Measurements from ENCODE around the gene VAV2.

Gene VAV2

DNA sequence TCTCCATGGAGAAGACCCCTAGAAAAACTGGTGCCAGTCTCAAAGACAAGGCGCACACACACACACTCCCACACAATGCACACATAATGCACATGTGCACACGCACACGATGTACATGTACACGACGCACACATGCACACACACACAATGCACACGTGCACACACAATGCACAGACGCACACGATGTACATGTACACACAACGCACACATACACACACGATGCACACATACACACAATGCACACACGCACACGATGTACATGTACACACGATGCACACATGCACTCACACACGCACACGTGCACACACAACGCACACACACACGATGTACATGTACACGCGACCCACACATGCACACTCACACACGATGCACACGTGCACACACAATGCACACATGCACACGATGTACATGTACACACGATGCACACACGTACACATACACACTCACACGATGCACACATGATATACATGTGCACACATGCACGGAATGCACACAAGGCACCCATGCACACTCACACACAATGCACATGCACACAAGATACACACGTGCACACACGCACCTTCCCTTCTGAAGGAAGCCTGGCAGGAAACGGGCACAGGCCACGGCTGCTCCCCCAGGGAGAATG is 76.5 kb downstream of the VAV2 start:
- TF ChIP-seq, protein P1, sequence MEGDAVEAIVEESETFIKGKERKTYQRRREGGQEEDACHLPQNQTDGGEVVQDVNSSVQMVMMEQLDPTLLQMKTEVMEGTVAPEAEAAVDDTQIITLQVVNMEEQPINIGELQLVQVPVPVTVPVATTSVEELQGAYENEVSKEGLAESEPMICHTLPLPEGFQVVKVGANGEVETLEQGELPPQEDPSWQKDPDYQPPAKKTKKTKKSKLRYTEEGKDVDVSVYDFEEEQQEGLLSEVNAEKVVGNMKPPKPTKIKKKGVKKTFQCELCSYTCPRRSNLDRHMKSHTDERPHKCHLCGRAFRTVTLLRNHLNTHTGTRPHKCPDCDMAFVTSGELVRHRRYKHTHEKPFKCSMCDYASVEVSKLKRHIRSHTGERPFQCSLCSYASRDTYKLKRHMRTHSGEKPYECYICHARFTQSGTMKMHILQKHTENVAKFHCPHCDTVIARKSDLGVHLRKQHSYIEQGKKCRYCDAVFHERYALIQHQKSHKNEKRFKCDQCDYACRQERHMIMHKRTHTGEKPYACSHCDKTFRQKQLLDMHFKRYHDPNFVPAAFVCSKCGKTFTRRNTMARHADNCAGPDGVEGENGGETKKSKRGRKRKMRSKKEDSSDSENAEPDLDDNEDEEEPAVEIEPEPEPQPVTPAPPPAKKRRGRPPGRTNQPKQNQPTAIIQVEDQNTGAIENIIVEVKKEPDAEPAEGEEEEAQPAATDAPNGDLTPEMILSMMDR (conservative IDR thresholded peaks at IDR 0.05) = no peak
- no peak overlapping the region for H3K27ac ChIP-seq

DNA sequence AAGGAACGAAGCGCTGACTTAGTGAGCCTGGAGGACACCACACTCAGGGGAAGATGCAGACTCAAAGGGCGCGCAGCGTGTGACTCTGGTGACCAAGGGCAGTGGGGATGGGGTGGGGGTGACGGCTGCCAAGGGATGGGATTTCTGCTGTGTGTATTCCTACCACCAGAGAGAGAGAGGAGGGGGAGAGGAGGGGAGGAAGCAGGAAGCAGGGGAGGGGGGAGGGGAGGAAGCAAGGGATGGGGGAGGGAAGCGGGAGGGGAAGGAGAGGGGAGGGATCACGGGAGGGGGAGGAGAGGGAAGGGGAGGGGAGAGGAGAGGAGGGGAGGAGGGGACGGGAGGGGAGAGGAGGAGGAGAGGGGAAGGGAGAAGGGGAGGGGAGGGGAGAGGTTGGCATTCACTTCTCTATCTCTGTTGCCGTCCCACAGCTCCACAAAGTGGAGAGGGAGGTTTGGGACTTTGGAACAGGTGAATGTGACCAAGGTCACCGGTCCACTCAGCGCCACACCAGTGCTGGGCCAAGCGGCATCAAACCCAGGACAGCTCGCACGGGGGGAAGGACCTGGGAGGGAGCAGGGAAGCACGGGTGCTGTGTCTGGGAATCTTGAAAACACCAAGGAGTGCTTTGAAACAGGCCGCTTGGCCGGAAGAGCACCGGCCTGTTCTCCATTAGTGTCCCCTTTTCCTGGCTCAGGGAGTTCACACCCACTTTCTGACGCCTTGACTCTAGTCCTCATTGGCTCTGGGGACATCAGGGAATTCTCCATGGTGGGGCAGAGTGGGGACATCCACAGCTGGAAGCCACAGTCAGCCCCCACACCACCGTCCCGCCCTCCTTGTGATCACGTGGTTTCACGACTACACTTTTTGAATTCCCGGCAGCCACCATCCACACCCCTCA is 77.4 kb downstream of the VAV2 start:
- TF ChIP-seq, protein P1 (conservative IDR thresholded peaks at IDR 0.05) = no peak
- no peak overlapping the region for H3K27ac ChIP-seq

DNA sequence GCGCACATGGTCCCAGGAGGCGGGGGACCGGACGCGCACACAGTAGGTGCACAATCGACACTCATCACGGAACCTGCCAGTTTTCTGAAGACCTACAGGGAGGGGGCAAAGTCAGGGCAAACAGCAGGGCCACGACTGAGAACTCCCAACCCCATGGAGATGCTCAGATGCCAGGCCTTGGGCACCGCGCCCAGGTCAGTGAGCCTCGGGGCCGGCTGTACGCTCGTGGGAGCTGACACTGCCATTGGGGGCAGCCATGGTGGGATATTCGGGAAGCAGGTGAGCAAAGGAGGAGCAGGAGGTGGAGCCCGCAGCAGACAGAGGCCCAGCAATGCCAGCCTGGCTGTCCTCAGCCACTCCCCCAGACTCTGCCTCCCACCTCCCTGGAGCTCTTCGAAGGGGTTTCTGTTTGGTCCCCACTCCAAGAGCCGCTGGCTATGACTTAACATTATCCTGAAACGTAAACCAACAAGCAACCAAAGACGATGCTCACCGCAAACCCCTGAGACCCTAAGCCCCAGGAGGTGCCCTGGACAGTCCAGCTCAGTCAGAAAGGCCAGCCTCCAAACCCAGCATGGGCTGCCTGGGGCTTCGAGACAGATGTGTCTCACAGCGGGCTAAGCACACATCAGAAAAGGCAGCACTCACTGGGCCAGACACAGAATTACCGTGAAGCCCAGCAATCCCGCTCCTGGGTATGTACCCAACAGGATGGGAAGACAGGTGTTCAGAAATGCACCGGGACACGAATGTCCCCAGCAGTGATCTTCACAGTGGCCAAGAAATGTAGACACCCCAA is 78.4 kb downstream of the VAV2 start:
- no peak overlapping the region for H3K27ac ChIP-seq

DNA sequence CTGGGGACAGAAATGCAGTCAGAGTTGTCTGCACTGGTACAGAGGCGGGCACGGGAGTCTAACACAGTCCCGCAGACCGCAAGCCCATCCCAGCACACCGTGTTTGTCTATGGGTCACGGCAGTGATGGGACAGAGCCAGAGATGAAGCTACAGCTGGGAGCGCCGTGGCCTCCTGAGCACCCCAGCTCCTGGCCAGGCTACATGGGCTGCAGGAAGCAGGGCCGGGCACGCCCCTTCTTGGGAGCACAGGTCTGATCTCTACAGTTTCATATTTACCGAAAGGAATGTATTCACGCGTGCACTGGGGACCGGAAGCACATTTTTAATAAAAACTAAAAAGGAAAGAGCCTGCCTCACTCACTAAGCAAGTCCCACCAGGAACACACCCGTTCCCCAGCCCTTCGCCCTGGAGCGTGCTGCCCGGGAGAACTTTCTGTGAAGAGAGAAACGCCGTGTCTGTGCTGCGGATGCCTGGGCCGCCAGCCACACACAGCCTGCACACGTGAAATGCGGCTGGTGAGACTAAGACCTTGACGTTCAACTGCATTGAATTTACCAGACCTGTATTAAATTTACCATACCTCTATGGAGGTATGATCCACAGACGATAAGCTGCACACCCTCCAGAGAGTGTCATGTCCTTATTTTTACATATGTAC is 81.1 kb downstream of the VAV2 start:
- no peak overlapping the region for H3K27ac ChIP-seq
- TF ChIP-seq, protein P1 (conservative IDR thresholded peaks at IDR 0.05) = no peak

More for the DNA sequence above, 78.4 kb downstream of the VAV2 start:
- TF ChIP-seq, protein P1 (conservative IDR thresholded peaks at IDR 0.05) = no peak

DNA sequence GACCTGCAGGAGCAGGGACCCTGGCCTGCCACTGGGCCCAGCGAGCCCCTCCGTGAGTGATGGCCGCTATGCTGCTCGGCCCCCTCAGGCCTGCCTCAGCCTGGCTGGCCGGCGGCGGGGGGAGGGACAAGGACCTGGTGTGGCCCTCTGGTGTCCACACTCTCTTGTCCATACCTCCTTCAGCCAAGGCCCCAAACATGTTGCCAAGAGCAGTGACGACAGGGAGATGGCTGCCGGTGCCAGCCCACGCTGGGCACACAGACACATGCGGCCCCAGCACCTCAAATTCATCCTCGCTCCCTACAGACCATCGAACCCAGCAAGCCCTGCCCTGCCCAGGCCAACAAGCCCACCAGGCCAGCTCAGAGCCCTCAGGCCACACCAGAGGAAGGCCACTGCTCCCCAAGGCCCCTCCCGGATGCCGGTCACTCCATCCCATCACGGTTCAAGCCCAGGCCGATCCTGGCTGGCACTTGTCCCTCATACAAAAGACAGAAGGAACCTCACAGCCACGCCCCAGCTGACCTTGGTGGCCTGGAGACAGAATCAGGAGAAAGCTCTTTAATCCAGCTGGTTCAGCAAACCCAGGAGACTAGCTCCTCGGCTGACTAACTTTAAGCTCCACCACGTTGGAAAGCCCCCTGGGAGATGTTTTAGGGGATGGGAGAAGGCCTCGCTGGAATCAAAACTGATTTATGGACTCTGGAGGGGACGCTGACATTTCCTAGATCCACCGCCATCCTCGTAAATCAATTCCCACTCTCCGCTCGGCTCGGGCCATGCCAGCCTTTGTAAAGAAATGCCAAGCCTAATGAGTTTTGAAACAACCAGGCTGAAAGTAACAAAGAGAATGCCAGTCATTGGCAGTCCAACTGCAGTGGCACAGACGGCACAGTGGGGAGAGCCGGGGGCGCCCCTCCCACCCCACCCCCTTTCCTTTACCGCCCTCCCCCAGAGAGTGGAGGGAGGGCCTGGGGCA is 84.9 kb downstream of the VAV2 start:
- H3K27ac ChIP-seq = no peak overlapping the region
- TF ChIP-seq, protein P1 (conservative IDR thresholded peaks at IDR 0.05) = no peak

DNA sequence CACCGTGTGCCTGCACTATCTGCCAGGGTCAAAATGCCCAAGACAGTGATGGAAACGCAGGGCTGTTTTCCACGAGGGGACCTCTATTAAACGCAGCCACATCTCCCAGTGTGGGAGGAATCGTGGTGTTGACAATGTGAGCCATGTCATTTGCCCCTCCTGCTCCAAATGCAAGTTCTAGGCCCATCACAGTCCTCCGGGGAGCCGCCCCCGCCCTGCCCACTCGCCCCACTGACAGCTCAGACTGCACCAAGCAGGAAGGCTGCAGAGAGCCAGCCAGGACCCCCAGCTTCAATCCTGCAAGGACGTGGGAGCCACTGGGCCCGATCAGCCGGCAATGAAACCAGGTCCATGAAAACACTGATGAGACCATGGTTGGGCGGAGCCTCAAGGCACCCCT is 85.9 kb downstream of the VAV2 start:
- H3K27ac ChIP-seq = no peak overlapping the region
- TF ChIP-seq, protein P1 (conservative IDR thresholded peaks at IDR 0.05) = no peak

All from VCaP (cell line).